Activated CD8-positive, alpha-beta memory T cell treated with anti-CD3 and anti-CD28 coated beads for 48 hours (primary cell): Measurements from ENCODE around the gene RNF123.
"Not testable (repeated sequence)": the region's sequence is repeated elsewhere in the genome, so short reads cannot be mapped to it uniquely, and the experiment has no call there.

Experiments
- DNase-seq, 3 experiments: peaks; one replicate each; pipeline ENCODE4 v3.0.0-alpha.2; 2020; ENCODE audit warnings: low read depth in 2 of 3, low spot score in 2 of 3

Gene RNF123

DNA sequence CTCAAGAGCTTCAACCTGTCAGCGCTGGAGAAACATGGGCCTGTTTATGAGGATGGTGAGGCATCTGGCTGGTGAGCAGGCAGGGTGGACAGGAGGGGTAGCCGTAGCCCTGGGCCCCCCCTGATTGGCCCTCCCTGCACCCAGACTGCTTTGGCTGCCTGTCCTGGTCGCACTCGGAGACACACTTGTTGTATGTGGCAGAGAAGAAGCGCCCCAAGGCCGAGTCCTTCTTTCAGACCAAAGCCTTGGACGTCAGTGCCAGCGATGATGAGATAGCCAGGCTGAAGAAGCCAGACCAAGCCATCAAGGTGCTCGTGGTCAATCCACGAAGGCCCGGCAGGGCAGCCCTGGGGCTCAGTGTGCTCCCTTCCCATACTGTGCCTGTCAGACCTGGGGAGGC is 13.4 kb upstream of the RNF123 start:
- no peak for DNase-seq

DNA sequence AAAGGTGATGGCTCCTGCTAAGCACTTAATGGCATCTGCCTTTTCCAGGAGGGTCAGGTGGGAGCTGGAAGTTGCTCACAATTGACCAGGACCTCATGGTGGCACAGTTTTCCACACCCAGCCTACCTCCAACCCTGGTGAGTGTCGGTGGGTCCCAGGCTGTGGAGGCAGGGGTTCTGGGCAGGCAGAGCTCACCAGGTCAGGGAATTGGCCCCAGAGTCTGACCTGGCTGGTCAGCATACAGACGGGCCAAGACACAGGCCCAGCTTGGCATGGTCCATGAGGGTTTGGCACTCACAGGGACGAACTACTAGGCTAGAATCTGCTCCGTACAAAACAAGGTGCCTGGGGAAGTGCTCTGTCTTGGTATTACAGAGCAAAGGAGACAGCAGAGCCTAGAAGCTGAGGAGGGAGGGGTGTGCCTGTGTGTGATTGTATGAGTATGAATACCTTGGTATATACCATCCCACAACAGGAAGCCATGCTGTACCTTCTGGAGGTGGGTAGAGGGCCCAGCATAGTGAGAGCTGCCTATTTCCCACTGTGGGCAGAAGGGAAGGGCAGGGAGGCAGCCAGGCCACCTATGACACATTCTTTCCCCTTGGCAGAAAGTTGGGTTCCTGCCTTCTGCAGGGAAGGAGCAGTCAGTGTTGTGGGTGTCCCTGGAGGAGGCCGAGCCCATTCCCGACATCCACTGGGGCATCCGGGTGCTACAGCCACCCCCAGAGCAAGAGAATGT is 8.7 kb upstream of the RNF123 start:
- no peak for DNase-seq

DNA sequence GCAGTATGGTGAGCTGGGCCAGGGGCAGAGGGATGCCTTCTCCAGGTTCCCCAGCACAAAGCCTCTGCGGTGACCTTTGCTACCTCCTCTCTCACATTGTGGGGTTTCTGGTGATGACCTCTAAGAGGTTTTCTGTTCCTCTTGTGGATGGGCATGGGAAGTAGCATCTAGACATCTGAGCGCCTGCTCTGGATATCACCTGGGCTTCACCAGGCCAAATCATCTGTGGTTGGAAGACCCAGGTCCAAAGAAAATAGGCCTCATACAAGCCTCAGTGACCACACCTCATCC is 8.2 kb upstream of the RNF123 start:
- DNase-seq: no peak

DNA sequence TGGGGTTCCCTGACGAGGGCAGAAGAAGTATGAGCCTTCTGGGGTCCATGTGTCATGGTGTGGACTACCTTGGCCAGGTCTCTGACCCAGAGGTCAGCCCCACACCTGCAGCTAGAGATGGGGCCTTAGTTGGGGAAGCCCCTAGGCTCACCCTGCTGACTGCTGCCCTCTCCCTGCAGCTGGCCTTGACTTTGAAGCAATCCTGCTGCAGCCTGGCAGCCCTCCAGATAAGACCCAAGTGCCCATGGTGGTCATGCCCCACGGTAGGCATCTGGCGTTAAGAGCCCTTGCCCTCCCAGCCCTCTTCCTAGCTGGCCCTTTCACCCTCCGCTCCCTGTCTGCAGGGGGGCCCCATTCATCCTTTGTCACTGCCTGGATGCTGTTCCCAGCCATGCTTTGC is 7.8 kb upstream of the RNF123 start:
- no peak for DNase-seq

DNA sequence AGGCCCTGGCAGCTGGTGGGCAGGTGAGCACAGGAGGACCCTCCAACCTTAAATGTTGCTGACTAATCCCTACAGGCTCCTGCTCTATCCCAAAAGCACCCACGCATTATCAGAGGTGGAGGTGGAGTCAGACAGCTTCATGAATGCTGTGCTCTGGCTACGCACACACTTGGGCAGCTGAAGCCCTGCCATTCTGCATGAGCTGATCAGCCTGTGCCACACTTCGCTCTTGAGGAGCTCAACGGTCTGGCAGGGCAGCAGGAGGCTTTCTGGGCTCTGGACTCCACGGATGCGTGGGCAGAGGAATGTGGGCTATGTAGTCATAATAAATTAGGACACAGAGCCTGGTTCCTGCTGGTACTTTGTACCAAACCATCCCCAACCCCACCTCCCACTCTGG is 6.2 kb upstream of the RNF123 start:
- no peak for DNase-seq

DNA sequence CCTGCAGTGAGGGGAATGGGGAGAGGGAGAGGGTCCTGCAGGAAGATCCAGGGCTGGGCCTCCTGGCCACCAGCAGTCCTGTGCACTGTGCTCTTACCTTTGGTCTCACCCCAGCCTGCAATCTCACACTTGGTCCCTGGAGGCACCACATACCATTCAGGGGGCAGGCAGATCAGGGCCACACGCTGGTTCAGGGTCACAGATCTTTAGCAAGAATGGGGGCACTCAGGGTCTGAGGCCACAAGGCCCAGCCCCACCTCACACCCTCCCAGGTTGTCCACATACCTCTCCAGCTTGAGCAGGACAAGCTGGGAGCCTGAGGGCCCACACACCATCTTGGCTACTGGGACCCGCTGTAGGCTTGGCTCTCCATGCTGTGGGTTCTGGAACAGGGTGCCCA is 4.9 kb upstream of the RNF123 start:
- not testable (repeated sequence) for DNase-seq

DNA sequence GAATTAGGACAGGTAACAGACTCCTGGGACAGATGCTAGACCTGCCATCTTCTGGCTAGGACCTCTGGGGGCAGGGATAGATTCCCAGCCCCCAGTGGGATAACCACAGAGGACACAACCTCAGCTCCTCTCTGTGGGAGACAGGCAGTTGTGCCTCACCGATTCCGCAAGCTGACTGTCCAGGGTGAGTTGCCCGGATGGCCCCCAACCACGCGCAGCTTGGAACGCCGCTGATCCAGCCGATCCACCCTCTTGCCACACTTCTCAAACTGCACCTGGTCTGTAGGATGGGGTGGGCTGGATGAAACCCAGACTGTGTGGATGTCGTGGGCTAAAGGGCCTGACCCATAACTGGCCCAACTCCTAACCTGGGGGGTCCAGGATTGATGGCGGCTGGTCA is 4.3 kb upstream of the RNF123 start:
- DNase-seq: not testable (repeated sequence)

DNA sequence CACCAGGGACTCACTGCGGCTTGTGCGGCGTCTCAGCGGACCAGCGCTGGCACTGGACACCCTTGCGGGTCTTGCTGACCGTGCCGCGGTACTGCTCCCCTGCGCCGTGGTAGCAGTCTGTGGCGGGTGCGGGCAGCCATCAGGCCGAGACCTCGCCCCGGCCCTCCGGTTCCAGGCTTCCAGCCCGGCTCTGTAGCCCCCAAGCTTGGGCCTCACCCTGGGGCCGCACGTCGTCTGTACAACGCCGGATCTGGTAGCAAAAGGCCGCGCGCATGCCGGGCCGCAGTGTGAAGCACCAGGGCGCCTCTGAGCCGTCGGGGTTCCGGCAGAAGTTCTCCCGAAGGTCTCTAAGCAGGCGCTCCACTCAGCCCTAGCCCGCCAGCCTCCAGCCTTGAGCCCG is 3.5 kb upstream of the RNF123 start:
- not testable (repeated sequence) for DNase-seq

DNA sequence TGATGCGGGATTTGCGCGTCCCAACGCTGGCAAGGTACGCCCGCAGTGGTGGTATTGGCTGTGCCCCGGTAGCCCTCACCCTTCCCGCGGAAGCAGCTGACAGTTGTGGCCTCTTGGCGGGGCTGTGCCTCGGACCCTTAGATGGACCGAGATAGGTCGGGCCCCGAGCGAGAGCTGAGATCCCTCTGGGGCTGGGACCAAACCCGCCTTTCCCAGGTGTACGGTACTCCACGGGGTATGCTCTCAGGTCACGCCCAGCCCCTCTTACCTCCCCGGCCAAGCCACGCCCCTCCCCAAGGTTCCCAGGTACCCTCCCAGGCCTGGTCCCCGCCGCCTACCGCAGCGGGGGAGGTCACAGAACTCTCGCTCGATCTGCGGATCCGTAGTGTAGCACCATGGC is 3.0 kb upstream of the RNF123 start:
- DNase-seq: not testable (repeated sequence)

DNA sequence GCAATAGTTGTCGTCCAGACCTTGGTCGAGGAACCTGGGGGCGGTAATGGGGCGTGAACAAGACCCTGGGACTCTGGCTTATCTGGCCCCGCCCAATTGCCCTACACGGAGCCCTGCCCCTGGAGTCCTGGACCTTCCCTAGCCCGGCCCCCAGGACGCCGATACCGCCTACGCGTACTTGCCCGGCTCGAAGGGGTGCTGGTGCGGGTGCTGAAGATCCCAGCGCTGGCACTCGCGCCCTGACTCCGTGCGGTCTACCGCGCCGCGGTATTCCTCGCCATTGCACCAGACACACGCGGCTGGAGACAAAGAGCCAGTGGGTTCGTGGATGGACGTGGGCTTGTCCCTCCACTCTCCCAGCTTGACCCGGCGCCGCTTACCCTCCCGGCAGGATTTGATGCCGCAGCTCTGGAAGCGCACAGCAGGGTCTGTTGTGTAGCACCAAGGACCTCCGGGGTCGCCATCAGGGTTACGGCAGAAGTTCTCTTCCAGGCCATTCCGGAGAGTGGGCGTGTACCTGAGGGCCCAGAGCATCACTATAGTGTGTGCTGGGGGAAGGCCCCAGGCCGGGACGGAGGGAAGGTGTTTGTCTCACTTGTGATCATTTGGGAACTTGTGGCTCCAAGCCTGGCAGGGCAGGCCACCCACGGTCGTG is 2.5 kb upstream of the RNF123 start:
- DNase-seq: peak in 1 of 3 experiments; percentile 24

DNA sequence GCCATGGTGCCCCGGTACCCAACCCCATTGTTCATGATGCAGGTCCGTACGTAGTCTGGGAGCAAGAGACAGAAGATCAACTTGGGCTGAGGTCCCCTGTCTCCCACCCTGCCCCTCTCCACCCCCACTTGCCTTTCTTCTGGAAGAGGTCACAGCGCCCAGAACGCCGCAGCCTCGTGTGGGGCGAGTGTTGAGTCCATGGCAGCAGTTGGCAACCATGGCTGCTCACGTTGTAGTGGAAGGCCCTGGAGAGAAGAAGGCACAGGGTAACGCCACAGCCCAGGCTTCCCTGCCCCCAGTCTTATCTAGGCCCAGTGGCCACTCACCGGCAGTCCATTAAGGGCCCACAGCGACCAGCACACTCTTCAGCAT is 1.9 kb upstream of the RNF123 start:
- not testable (repeated sequence) for DNase-seq

DNA sequence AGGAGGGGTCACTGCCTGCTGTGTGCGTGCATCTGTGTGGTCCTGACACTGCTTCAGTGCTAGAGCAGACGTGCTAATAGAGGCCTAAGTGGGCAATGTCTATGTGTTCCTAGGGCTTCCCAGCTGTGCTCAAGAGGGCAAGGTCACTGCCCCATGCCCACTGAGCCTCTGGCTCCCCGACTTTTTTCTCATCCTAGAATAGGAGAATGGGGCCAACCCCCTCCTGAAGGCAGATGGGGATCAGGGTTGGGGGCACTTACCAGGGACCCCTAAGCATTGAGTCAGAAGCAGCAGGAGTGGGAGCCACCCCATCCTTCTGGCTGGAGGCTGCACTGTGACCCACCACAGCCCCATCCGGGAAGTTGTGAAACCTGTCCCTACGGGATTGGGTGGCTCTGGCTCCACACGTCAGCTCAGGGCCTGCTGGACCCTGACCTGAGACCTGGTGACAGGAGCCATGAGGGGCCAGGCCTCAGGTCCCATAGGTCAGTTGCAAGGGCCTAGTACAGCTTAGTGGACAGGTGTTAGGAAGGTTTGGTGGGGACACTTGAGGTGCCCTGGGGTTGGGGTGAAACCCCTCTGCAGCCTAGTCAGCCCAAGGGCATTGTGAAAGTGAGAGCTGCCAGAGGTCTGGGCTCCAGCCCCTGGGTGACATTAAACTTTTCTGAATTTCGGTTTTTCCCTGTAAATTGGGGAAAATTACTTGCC is 865 bp upstream of the RNF123 start:
- not testable (repeated sequence) for DNase-seq

DNA sequence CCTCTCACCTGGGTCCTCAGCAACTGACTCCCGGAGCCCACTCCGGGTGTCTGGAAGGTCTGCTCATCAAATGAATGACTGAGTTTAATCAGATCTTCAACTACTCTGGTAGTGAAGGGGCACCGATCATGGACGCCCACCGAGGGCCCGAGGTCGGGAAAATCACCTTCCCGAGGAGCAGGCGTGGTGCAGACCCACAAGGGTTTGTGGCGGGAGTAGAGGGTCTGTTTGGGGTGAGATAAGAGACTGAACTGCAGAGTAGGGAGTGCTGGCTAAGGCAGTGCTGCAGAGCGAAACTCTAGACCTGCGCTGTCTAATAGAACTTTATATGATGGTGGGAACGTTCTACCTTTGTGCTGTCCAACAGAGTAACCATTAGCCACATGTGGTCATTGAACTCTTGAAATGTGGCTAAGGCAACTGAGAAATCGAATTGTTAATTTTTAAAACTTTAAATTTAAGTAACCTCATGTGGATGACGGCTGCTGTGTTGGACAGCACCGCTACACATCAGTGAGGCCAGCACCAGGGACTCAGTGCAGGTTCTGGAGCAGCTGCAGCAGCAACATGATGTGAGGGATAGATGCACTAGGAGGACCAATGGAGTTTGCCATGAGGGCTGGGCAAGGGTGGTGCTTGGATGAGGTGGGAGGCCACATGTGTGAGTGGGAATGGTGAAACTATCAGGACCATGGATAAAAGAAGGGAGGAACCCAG is 709 bp downstream of the RNF123 start:
- not testable (repeated sequence) for DNase-seq

DNA sequence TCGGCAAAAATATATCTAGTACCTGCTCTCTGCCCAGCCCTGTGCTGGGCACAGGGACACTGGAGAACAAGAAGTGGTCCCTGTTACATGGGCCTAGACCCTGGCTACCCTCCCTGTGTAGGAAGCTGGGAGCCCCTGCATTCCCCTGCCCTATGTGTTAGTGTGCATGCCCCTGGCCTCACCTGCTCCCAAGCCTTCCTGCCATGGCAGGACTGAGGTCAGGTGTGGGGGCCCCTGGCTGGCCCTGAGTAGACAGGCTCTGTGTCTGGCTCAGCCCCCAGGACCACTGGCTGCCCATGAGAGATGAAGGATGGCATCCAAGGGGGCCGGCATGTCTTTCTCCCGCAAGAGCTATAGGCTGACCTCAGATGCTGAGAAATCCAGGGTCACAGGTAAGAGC is 1.5 kb downstream of the RNF123 start:
- DNase-seq: not testable (repeated sequence)

DNA sequence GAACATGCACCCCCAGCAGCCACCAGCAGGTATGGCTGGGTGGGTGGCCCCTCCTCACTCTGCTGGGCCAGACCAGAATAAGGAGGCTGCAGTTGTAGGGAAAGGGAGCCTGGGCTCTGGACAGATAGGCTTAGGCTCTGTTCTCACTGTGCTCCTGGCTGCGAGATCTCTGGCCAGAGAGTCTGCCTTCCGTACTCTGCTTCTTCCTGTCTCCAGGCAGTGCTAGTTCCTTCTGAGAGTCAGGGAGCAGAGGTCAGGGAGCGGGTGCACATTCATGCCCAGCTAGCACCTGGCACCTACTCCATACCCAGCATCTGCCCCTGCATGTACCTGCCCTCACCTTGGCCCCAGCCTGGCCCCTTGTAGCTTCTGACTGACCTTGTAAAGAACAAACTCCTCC is 2.1 kb downstream of the RNF123 start:
- DNase-seq: not testable (repeated sequence)

DNA sequence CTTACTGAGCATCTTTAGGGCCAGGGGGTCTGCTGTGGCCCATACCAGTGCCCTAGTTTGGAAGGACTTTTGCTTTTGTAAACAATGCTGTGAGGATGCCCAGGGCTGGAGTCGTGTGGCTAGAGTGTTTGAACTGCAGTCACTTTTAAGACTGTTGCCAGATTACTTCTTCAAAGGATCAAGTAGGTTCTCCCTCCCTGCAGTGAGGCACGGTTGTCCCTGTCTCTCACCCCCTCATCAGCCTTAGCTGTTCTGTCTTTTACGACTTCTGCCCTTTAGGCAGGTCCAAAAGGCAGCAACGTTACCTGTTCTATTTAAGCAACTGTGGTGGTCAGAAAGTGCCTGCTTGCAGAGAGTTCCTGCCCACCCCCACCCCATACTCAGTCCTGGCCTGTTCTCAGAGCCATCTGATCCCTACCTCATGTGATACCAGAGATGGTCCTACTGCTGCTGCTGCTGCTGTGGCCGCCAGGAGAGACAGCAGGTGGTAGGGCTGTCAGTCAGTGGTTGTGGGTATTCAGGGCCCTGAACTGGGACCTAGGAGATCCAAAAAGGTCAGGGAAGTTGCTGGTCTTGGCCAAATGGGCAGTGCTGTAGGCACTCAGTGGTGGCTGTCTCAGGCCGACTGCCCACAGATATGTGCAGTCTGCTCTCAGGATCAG is 5.2 kb downstream of the RNF123 start:
- not testable (repeated sequence) for DNase-seq

DNA sequence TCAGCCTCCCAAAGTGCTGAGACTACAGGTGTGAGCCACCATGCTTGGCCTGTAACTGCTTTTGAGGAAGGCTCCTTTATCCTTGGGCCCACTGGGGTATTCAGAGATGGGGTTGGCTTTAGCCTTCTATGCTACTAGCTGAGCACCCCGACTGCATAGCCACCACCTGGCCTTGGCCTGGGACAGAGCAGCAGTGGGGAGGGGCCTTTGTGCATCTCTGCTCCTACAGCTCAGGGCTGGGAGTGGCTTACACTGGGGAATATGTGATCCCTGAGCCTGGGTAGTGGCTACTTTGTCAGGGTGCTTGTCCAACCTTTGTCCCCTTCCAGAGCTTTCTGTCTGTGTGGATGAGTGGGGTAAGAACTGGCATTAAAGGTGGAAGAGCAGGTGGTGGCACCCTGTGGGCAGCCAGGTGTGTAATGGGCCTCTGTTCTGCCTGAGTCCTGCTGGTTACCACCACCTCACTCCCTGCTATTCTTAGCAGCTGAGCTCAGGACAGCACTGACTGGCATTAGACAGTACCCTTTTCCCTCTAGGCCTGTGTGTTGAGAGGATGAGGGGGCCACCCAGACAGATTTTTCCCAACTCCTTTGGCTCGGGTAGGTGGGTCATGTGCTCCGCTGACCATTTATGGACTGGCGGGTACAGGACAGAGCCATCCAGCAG is 6.1 kb downstream of the RNF123 start:
- not testable (repeated sequence) for DNase-seq

DNA sequence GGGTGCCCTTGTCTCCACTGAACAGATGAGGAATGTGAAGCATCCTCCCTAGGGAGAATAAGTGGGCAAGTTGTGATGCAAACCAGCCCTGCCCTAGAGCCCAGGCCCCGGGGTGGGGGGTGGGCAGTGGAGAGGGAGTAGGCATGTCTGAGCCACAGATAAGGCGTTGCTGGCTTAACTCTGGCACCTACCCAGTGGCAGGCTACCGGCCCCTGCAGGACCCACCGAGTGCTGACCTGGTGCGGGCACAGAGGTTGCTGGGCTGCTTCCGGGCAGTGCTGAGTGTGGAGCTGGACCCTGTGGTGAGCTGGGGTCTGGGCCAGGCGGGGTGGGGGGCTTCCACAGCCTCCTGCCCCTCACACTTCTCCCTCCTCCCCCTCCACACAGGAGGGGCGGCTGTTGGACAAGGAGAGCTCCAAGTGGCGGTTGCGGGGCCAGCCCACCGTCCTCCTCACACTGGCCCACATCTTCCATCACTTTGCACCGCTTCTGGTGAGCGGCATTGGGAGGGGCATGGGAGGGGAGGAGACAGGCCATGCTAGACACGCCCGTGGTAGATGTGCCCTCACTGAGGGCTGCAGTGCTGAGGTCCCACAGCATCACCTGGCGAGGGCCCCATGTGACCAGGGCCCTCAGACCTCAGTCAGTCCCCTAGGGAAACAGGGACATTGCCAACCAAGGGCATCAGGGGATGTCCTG is 10.1 kb downstream of the RNF123 start:
- no peak for DNase-seq

DNA sequence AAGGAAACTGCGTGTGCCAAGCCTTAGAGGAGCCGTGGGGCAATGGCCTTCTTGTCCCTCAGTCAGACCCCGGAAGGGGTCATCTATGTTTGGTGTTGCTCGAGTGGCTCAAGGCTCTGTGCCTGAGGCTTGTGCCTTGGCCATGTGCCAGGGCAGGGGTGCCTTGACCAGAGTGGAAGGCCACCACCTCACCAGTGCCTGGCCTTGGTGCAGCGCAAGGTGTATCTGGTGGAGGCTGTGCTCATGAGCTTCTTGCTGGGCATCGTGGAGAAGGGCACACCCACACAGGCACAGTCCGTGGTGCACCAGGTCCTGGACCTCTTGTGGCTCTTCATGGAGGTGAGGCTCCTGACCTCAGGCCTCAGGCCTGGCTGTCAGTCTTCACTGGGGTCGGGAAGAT is 10.7 kb downstream of the RNF123 start:
- no peak for DNase-seq

DNA sequence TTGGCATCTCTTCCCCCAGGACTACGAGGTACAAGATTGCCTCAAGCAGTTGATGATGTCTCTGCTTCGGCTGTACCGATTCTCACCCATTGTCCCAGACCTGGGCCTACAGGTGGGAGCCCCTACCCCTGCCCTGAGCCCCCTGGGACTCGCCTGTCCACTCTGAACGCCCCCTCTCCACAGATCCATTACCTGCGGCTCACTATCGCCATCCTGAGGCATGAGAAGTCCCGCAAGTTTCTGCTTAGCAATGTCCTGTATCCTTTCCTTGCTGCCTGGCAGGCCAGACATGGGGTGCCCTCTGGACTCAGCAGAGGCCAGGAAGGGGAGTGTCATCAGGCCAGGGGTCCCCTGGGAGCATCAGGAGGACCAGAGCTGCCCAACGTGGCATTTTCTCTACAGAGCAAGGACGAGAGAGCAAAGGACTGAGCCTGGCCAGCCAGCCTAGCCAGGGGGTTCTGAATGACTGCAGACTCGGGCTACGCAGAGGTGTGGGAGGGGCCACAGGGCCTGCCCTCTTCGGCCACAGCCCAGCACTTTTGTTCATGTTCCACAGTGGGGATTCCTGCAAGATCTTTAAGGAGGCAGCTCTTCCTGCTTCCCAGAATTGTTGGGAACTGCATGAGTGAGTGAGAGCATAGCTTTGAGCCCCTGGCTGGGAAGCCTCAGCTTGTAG is 11.2 kb downstream of the RNF123 start:
- no peak for DNase-seq
